HG03432 (cell line): ENCODE measurements around the gene NALCN.

Source experiments
- ATAC-seq: cut with Tn5 transposase; IDR thresholded peaks from one replicate; pipeline ENCODE4 v1.9.1; 2021; ENCODE audit warnings: mild to moderate bottlenecking, moderate library complexity; ENCODE audit not compliant: unreplicated experiment

NALCN gene

DNA sequence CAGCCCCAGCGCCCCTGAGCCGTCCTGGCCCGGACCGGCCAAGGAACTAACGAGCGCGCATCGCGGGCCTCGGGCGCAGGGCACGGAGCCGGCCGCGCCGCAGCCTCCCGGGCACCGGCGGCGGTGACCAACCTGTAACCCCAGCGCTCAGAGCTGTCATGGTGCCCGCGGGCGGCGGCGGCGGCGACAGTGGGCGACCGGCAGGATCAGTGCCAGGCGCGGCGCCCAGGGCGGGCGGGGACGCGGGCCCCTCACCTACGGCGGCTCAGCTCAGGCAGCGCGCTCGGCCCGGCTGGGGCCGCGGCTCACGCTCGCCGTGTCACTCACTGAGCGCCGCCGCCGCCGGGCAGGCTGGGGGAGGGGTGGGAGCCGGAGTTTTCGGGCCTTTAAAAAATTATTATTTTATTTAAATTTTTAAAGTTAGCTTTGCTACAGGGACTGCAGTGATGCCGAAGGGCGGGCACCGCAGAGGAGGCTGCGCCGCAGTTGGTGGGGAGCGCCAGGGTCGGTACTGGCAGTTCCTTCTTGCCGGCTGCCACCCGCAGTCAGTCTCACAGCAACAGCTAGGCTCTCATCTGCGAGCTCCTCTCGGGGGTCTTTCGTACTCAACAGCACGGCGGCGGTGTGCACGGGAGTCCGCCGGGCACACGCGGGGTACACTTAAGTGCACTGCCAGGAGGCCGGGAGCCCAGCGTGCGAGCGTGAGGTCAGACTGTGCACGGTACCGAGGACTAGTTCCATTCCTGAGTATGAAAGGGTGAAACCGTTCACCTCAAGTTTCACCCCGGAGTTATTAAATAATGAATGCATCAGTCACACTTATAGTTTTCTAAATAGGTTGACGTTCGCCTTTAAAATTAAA is at the start of gene NALCN:
TSS of gene NALCN (minus strand) at position 328 of the 862 bp plus-strand sequence. CDS start 17,382 bp downstream, outside the sequence.
- ATAC-seq: peak; percentile 55

DNA sequence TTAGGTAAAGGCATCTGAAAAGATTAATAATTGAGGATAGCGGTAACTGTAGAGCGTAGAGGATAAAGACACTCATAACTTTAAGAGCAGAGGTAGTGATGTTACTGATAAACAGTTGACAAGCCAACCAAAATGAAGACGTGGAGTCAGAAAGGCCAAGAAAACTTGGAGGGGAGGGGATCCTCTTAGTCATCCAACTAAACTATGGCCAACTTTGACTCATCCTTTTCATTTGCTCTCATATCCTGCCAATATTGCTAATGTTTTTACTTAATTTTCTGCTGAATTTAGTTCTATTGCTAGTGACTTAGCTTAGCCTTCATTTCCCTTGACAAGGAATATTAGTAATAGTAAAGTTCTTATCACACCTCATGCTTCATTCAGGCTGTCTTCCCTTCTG is 49.6 kb upstream of the NALCN start:
- no peak for ATAC-seq

GRCh38 chr13:101457176-101457575 is 40.9 kb upstream of the NALCN start:
- no peak for ATAC-seq

GRCh38 chr13:101455863-101456262 is 39.6 kb upstream of the NALCN start:
- ATAC-seq: no peak

- ATAC-seq: no peak
These were observed 38.5 kb upstream of the NALCN start for GRCh38 chr13:101454767-101455166.

- ATAC-seq: peak; percentile 32
These were observed 37.5 kb upstream of the NALCN start for GRCh38 chr13:101453784-101454201.

GRCh38 chr13:101452519-101453485 is 36.5 kb upstream of the NALCN start, which contains the start of gene ITGBL1:
TSS of gene ITGBL1 (plus strand) at chr13:101452675. CDS start at chr13:101452834, 159 bp downstream.
- ATAC-seq: peak; percentile 90

DNA sequence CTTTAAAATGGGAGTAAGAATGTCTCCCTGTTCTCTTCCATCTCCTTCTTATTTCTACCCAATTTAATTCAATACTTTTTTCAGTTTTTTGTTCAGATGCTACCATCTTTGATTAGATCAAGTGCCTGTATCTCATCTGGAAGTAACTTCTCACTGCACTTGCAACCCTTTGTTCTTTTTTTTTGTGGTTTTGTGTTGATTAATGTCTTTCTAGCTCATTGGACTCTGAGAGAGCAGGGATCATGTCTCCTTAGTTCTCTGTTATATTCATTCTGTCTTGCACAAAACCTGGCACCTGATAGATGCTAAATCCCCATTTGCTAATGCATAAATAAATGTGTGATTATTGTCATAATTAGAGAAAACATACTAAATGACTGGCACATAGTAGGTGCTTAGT is 35.3 kb upstream of the NALCN start:
- ATAC-seq: no peak

DNA sequence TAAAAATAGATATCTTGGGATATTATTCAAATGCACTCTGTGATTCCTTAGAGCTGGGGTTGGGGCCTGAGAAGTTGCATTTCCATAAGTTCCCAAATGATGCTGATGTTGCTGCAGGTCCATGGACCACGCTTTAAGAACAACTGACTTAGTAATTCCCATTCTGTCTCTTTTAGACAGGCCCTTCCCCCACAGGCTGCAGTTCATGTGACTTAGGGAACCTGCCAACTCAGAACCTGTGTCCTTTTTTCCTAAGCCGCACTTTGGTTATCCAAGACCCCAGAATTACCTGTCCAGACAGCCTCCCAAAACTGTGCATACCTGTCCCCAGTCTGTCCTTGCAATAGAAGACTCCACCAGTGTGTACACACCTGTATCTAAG is 34.4 kb upstream of the NALCN start:
- ATAC-seq: no peak

DNA sequence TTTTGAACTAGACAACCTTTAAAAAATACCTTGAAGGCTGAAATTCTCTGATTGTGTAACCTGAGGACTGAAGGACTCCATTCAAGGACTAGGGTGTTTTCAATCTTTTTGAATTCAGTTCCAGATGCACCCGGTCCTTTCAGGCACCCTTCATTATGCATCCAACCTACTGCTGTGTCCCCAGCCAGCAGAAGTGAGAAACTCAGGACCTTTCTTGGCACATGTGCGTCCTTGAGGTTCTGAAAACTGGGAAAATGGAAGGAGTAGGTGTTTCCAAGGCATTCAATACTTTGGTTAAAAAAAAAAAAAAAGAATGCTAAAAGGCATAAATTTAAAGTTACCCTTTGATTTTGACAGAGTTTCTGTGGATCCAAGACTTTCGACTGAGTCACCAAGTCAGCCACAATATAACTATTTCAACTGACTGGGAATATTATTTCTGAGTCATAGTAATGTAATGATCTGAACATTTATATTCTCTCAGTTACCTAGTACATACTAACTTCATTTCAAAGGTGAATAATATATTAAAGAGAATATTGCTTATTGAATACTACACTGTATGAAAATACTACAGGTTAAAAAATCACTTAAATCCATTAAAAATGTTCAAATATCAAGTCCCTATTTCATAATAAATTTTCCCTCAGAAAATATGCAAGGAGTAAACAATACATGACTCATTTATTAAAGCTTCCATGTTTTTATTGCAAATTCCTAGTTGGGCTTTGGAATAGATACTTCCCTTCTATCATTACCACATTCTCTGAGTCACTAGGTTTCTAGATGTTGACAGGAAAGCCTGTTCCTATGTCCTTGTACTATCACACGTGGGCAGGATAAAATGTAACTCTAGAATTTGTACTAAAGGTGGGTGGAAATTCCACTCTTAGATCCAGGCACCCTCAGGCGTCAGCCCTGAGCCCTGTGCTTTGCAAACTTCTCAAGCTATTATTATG is 33.8 kb upstream of the NALCN start:
- ATAC-seq: no peak

DNA sequence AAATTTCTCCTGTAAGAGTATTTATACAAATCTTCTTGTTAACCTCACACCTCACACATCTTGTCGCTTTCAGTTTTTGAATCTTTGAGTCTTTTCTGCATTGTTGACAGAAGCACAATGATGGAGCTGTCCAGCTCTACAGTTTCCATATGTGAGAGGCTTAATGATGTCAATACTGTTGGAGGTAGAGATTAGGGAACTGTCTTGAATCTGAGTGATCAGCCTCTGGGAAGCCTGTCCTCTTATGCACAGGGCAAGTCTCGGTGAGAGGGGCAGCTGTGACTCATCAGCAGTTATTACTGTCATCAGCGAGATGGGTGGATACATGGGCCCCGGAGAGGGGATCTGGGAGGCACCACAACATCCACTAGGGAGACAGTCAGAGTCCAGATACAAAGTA is 31.5 kb upstream of the NALCN start:
- ATAC-seq: no peak

- ATAC-seq: no peak
These were observed 18.2 kb upstream of the NALCN start for GRCh38 chr13:101434486-101434885.

- no peak for ATAC-seq
These were observed 17.6 kb upstream of the NALCN start for GRCh38 chr13:101433895-101434294.

DNA sequence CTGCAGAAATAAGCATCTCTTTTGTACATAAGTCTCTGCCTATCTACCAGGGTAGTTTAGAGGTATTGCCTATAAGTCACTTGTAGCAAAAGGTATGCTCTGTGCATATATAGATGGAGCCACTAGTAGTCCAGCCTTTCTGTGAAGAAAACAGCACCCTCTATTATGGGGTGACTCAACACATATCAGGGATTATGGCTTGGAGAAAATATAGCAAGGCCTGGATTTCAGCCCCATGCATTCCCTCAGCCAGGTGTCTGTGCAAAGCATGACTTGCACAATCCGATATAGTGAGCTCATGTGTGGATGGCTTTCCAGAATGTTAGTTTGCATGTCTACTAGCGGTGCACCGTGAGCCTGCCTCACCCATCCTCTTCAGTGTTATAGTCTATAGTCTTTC is 13.4 kb upstream of the NALCN start:
- no peak for ATAC-seq

- no peak for ATAC-seq
These were observed 9.3 kb upstream of the NALCN start for GRCh38 chr13:101425623-101426022.

DNA sequence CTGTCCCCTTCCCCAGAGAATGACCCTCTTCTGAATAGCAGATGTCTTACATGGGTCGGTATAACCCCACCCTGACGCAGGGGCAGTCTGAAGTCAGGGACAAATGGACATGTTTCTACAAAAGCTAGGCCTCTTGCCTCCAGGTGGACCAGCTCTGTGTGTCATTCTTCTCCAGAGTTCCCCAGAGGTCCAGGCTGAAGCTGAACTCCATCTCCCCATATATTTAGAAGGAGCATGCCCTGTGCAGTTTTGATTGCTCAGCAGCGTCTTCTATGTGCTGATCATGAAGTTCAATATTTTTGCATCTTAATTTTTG is 8.8 kb upstream of the NALCN start:
- no peak for ATAC-seq

- ATAC-seq: no peak
These were observed 8.3 kb upstream of the NALCN start for GRCh38 chr13:101424381-101425155.

GRCh38 chr13:101423872-101424271 is 7.6 kb upstream of the NALCN start:
- no peak for ATAC-seq

DNA sequence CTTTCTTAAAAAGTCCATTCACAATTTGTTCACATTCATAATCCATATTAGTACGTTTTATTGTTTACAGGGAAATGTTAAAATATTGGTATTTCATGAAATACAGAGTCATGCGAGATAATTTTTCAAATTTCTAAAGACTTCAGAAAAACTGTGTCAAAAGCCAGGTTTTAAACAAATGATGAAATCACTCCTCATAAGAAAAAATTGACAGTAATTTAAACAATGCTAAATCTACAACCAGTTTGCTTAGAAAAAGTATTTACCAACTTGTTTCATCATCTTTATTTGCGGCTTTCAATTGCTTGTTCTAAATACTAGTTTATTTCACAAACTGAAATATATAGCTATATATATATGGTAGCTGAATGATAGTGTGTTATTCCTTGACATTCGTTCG is 1.2 kb upstream of the NALCN start:
- no peak for ATAC-seq

- no peak for ATAC-seq
These were observed 717 bp upstream of the NALCN start for GRCh38 chr13:101417043-101417406.
